GM12878 (cell line): ENCODE results near the gene HENMT1. TPM values are rescaled to one million over a fixed set of nuclear protein-coding genes. Genes with fewer than 3 reads are reported as not detected.

Source experiments
- ATAC-seq: fragments of 200-7000 bp; cut with Tn5 transposase; 3 replicates; pipeline ENCODE4 v1.9.1; 2020; ENCODE audit warnings: mild to moderate bottlenecking, moderate library complexity
- BruUV-seq: library from RNA; stranded (reverse); fragments of 400-500 nt; replicated peaks from 2 replicates; lab custom pipeline; 2021; lab: Mats Ljungman, UMichigan
- CTCF ChIA-PET: fragments of 300-600 bp; sonication (Branson Sonifier 250); formaldehyde crosslinking; extraction: SDS; loops from one replicate; lab custom pipeline; 2021; ENCODE audit warnings: inconsistent platforms; lab: Yijun Ruan, JAX
- POLR2A ChIA-PET: fragments of 350-600 bp; formaldehyde crosslinking; extraction: SDS; loops from one replicate; lab custom pipeline; 2021; ENCODE audit warnings: inconsistent platforms; lab: Charles Lee
- RAD21 ChIA-PET: fragments of 300-600 bp; sonication (Branson Sonifier 250); formaldehyde crosslinking; loops from one replicate; lab custom pipeline; 2023; ENCODE audit warnings: antibody characterized with exemption; ENCODE audit not compliant: unreplicated experiment; lab: Charles Lee
- SMC1A ChIA-PET: fragments of 300-600 bp; sonication (Branson Sonifier 250); formaldehyde crosslinking; loops from one replicate; lab custom pipeline; 2023; ENCODE audit not compliant: unreplicated experiment, uncharacterized antibody; lab: Charles Lee
- DNase-seq: peaks from one replicate; pipeline ENCODE4 v3.0.0-alpha.2; 2011; ENCODE audit warnings: low read depth, low spot score
- FAIRE-seq: peaks from 3 replicates; lab custom pipeline; 2011; peaks lifted over from hg19 to GRCh38; lab: Jason Lieb, UNC
- H2AFZ ChIP-seq: 2 replicates; pipeline ENCODE4 v1.6.0; 2011; ENCODE audit warnings: low read depth, low read length, control low read depth; ENCODE audit not compliant: control insufficient read depth
- H3K27ac ChIP-seq: 2 replicates; pipeline ENCODE4 v1.5.1; 2011; ENCODE audit warnings: control low read depth; ENCODE audit not compliant: control insufficient read depth, insufficient read depth
- H3K27me3 ChIP-seq, 2 experiments: replicated peaks in 1 of 2; 2 replicates each; pipeline versions ENCODE4 v1.6.0 to v1.6.1; 2011; ENCODE audit warnings: low read length in 1 of 2; ENCODE audit not compliant: control insufficient read depth in 2 of 2, insufficient read depth in 2 of 2
- H3K36me3 ChIP-seq, 2 experiments: 2 replicates each; pipeline ENCODE4 v1.5.1; 2011; ENCODE audit warnings: low read length in 1 of 2; ENCODE audit not compliant: control insufficient read depth in 2 of 2, insufficient read depth in 2 of 2
- H3K4me1 ChIP-seq: 2 replicates; pipeline ENCODE4 v1.6.1; 2011; ENCODE audit warnings: mild to moderate bottlenecking, low read length, moderate library complexity, mixed read lengths; ENCODE audit not compliant: control insufficient read depth, insufficient read depth
- H3K4me2 ChIP-seq: 2 replicates; pipeline ENCODE4 v1.6.0; 2011; ENCODE audit warnings: control low read depth; ENCODE audit not compliant: control insufficient read depth, insufficient read depth
- H3K4me3 ChIP-seq: fragments of 200-600 bp; sonication (generic); 2 replicates; pipeline ENCODE4 v1.5.1; 2016
- H3K79me2 ChIP-seq: 2 replicates; pipeline ENCODE4 v1.6.0; 2011; ENCODE audit warnings: low read length; ENCODE audit not compliant: control insufficient read depth, insufficient read depth
- H3K9ac ChIP-seq: 2 replicates; pipeline ENCODE4 v1.8.0; 2011; ENCODE audit warnings: low read length, control low read depth, mixed read lengths; ENCODE audit not compliant: control insufficient read depth, insufficient read depth
- H3K9me3 ChIP-seq: replicated peaks from 3 replicates; pipeline ENCODE4 v1.5.1; 2011; ENCODE audit warnings: mild to moderate bottlenecking, low read length; ENCODE audit not compliant: control insufficient read depth, insufficient read depth
- H4K20me1 ChIP-seq: 2 replicates; pipeline ENCODE4 v1.6.0; 2011; ENCODE audit not compliant: control insufficient read depth, insufficient read depth
- ASH2L ChIP-seq: fragments of 300-600, 200-600 bp; sonication (generic); IDR thresholded peaks from 2 replicates; pipeline ENCODE4 v1.6.1; 2017; ENCODE audit warnings: low read depth, mild to moderate bottlenecking, borderline replicate concordance
- BHLHE40 ChIP-seq, 2 experiments: fragments of 450-650 bp in 1 of 2; IDR thresholded peaks; 2 replicates each; pipeline ENCODE4 v1.6.1; 2011 to 2017; ENCODE audit warnings: low read depth in 2 of 2, borderline replicate concordance in 1 of 2, improper control_type of control experiment in 1 of 2, low read length in 1 of 2, mild to moderate bottlenecking in 1 of 2
- CBFB ChIP-seq: IDR thresholded peaks from 2 replicates; pipeline ENCODE4 v1.6.1; 2016; ENCODE audit warnings: antibody characterized with exemption, low read depth
- ESRRA ChIP-seq: IDR thresholded peaks from 2 replicates; pipeline ENCODE4 v1.6.1; 2012; ENCODE audit warnings: mild to moderate bottlenecking, low read length, improper control_type of control experiment
- HCFC1 ChIP-seq: fragments of 150-350 bp; IDR thresholded peaks from 2 replicates; pipeline ENCODE4 v1.6.1; 2014; ENCODE audit warnings: low read length
- IRF4 ChIP-seq: IDR thresholded peaks from 2 replicates; pipeline ENCODE4 v1.6.1; 2011; ENCODE audit warnings: low read depth, low read length
- LARP7 ChIP-seq: fragments of 450-650 bp; IDR thresholded peaks from 2 replicates; pipeline ENCODE4 v1.6.1; 2017; ENCODE audit warnings: mild to moderate bottlenecking
- MXI1 ChIP-seq: fragments of 150-350 bp; IDR thresholded peaks from 2 replicates; pipeline ENCODE4 v1.6.1; 2011; ENCODE audit warnings: low read depth, mild to moderate bottlenecking, inconsistent platforms, low read length, improper control_type of control experiment
- NFYA ChIP-seq: IDR thresholded peaks from 2 replicates; pipeline ENCODE4 v1.6.1; 2011; ENCODE audit warnings: low read depth, mild to moderate bottlenecking, low read length, improper control_type of control experiment, borderline replicate concordance
- POU2F2 ChIP-seq: IDR thresholded peaks from 3 replicates; pipeline ENCODE4 v1.6.1; 2011; ENCODE audit warnings: low read depth, mild to moderate bottlenecking, low read length, borderline replicate concordance
- RCOR1 ChIP-seq: conservative IDR thresholded peaks from 2 replicates; pipeline ENCODE4 v1.6.1; 2012; ENCODE audit warnings: low read depth, low read length, improper control_type of control experiment
- RELB ChIP-seq: fragments of 450-650 bp; IDR thresholded peaks from 2 replicates; pipeline ENCODE4 v1.6.1; 2017; ENCODE audit warnings: low read depth, mild to moderate bottlenecking, moderate library complexity
- REST ChIP-seq: IDR thresholded peaks from 2 replicates; pipeline ENCODE4 v1.6.1; 2012; ENCODE audit warnings: mild to moderate bottlenecking, low read depth, low read length
- SIN3A ChIP-seq: IDR thresholded peaks from 2 replicates; pipeline ENCODE4 v1.6.1; 2012; ENCODE audit warnings: low read depth, low read length, improper control_type of control experiment
- USF1 ChIP-seq: IDR thresholded peaks from 2 replicates; pipeline ENCODE4 v1.6.1; 2011; ENCODE audit warnings: borderline replicate concordance, low read depth, mild to moderate bottlenecking, moderate library complexity, mixed read lengths, low read length; ENCODE audit not compliant: insufficient read depth; ENCODE audit errors: extremely low read length
- ZZZ3 ChIP-seq: IDR thresholded peaks from 2 replicates; pipeline ENCODE4 v1.6.1; 2011; ENCODE audit warnings: low read depth; ENCODE audit not compliant: control insufficient read depth, insufficient read length
- WGBS: methylation state at CpG from one replicate; pipeline ENCODE4 v1.1.6; 2016; ENCODE audit warnings: low lambda C conversion rate; ENCODE audit not compliant: insufficient replicate concordance, insufficient coverage; ENCODE audit errors: missing lambda C conversion rate; 5-methylcytosine and 5-hydroxymethylcytosine counted together
- in situ Hi-C: fragments of 300-500 bp; cut with MboI; formaldehyde crosslinking; loops from 9 replicates; pipeline ENCODE4 v1.14.3; 2018; ENCODE audit warnings: mixed read lengths
- intact Hi-C: fragments of 100-400 bp; cut with micrococcal nuclease; formaldehyde crosslinking; loops from one replicate; pipeline ENCODE4 v1.14.2; 2022; ENCODE audit not compliant: unreplicated experiment
- polyA plus RNA-seq, 11 experiments: library from polyadenylated mRNA; depleted of rRNA in 4 of 11; unstranded in 6 of 11; stranded (reverse) in 5 of 11; fragments of >200 nt; fragmentation: Nextera tagmentation in 4 of 11; fragmentation: Illumina TruSeq in 1 of 11; extraction: Ambion mirVana in 4 of 11; extraction: Trizol in 1 of 11; gene quantifications; 1 replicate in 1 of 11; 2 replicates in 10 of 11; pipeline versions ENCODE4 v1.2.1 to v1.2.3, GENCODE V29; 2011 to 2016; ENCODE audit warnings: inconsistent platforms in 2 of 11, missing spikeins in 2 of 11, low read depth in 1 of 11
- total RNA-seq, 4 experiments: library from RNA; depleted of rRNA in 3 of 4; stranded (reverse); fragments of >200 nt in 3 of 4; fragmentation: Illumina TruSeq in 1 of 4; extraction: Trizol in 1 of 4; gene quantifications; 2 replicates each; pipeline versions ENCODE4 v1.2.1 to v1.2.3, GENCODE V29; 2013 to 2021

The HENMT1 gene
- total and polyA plus RNA-seq, 10 of the 15 experiments (the other 5 are each of a cell fraction or from before 2014, with no cell fraction given) = 4.4 to 15.6 (median 10.4) TPM

DNA sequence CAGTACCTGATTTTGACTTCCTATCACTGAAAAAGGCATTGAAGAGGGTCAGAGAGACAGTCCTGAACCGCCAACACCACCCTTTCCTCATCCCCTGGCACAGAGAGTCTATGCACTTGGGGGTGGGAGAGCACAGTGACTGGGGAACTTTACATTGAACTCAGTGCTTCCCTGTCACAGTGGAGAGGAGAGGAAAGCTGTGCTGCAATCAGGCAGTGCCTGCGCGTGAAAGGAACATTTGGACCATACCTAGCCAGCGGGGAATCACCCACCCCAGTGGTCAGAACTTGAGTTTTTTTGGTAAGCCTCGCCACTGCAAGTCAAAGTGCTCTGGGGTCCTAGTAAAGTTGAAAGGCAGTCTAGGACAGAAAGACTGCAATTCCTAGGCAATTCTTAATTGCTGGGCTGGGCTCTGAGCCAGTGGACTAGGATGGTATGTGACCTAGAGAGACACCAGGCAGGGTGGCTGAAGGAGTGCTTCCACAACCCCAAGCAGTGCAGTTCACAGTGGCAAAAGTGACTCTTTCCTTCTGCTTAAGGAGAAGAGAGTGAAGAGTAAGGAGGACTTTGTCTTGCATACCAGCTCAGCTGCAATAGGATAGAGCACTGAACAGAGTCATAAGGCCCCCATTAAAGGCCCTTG is 9.4 kb upstream of the HENMT1 start (continued):
- TF ChIP-seq RELB (no peak), REST (no peak)

DNA sequence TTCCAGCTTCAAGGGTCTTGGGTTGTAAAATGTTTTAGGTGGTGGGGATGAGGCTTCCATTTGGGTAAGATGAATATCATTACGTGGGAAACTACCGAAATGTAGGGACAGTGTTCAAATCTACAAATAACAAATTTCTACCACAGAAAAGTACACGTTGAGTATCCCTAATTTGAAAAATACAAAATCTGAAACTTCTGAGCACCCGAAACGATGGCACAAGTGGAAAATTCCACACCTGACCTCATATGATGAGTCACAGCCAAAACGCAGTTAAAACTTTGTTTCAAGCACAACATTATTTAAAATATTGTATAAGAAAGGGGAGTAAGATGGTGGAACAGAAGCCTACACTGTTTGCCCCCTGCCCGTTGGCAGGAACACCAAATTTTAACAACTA is 8.8 kb upstream of the HENMT1 start:
- intact Hi-C loops = loop anchor here (10.0 kb wide), 1 partner anchor 55 kb away; no protein-coding TSS in a partner anchor
- no peaks in the 10 kb centered on the region for H4K20me1 ChIP-seq
- H3K4me2 ChIP-seq = no peak overlapping the region
- H3K27ac ChIP-seq = no peak overlapping the region
- no peaks in the 10 kb centered on the region for H3K36me3 ChIP-seq
- ATAC-seq = no peak
- no peak overlapping the region for H3K9ac ChIP-seq
- CTCF ChIA-PET = no interaction called here
- no peaks in the 10 kb centered on the region for H3K27me3 ChIP-seq
- SMC1A ChIA-PET = no interaction called here
- no TSS peak for BruUV-seq
- H3K4me1 ChIP-seq = no peaks in the 10 kb centered on the region
- POLR2A ChIA-PET = no interaction called here
- WGBS = 29% methylated on average over 7 of the region's 7 CpGs
- no peak for DNase-seq
- TF ChIP-seq MXI1 = no peak
- TF ChIP-seq ASH2L = no peak
- no peak for TF ChIP-seq CBFB
- no peak for TF ChIP-seq LARP7
- TF ChIP-seq USF1 = no peak
- TF ChIP-seq HCFC1 = no peak
- no peak for TF ChIP-seq IRF4
- TF ChIP-seq NFYA = no peak
- no peak for TF ChIP-seq POU2F2
- TF ChIP-seq BHLHE40 (IDR thresholded peaks at IDR 0.05; ENCODE audit: borderline replicate concordance in 1 of 2, low read depth in 2 of 2, low read length in 1 of 2) = no peak
- no peak for TF ChIP-seq ESRRA
- no peak for TF ChIP-seq SIN3A
- no peak for TF ChIP-seq RCOR1
- TF ChIP-seq ZZZ3 = no peak
- no peaks in the 10 kb centered on the region for H3K9me3 ChIP-seq
- RAD21 ChIA-PET = no interaction called here
- H3K79me2 ChIP-seq = no peaks in the 10 kb centered on the region
- in situ Hi-C loops = no loop called here
- FAIRE-seq = no peak
- no peak overlapping the region for H3K4me3 ChIP-seq
- no peak overlapping the region for H2AFZ ChIP-seq
